Muscle layer of duodenum (tissue), 2 donors: Measurements from ENCODE around the gene TSKU.
A peak's percentile ranks its signal among the peaks of the same experiment; 100 is the strongest.

Source experiments
- H3K27ac ChIP-seq: one replicate; pipeline ENCODE4 v1.7.0; 2013; ENCODE audit warnings: mild to moderate bottlenecking, low read length
- H3K27me3 ChIP-seq: one replicate; pipeline ENCODE4 v1.7.0; 2013; ENCODE audit warnings: low read depth, mild to moderate bottlenecking, control low read depth, low read length
- H3K36me3 ChIP-seq, 2 donors: one replicate each; pipeline ENCODE4 v1.7.0; 2013; ENCODE audit warnings: low read length in 2 of 2, control low read depth in 1 of 2, mild to moderate bottlenecking in 1 of 2; ENCODE audit not compliant: insufficient read depth in 2 of 2, control insufficient read depth in 1 of 2
- H3K4me1 ChIP-seq, 2 donors: one replicate each; pipeline ENCODE4 v1.7.0; 2013; ENCODE audit warnings: low read length in 2 of 2, mild to moderate bottlenecking in 2 of 2, control low read depth in 1 of 2, moderate library complexity in 1 of 2; ENCODE audit not compliant: insufficient read depth in 2 of 2, control insufficient read depth in 1 of 2
- H3K4me3 ChIP-seq, 2 donors: one replicate each; pipeline ENCODE4 v1.7.0; 2013; ENCODE audit warnings: low read length in 2 of 2, low read depth in 1 of 2, mild to moderate bottlenecking in 1 of 2
- H3K9me3 ChIP-seq, 2 donors: one replicate each; pipeline ENCODE4 v1.7.0; 2013; ENCODE audit warnings: low read length in 2 of 2, control low read depth in 1 of 2, mild to moderate bottlenecking in 1 of 2; ENCODE audit not compliant: control insufficient read depth in 1 of 2
- donor health status: healthy.

Gene TSKU

DNA sequence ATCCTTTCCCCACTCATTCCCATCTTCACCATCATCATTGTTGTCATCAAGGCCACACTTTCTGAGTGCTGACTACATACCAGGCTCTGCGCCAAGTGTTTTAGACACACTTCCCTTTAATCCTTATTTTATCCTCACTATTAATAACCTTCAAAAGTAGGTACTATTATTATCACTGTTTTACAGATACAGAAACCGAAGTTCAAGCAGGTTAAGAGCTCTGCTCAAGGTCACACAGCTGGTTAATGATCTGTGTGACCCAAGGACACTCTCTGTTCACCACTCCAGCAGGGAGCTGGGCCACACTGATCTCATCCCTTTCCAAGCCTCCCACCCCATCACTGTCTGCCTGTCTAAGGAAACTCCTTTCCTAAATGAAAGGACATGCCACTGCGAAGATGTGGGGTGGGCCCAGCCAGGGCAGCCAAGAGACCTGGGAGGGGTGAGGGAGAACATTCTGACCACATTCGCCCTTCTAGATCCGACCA lies 17.2 kb upstream of the TSKU start:
- H3K27me3 ChIP-seq, result no peaks in the 10 kb centered on the region
- no peaks in the 10 kb centered on the region for H3K36me3 ChIP-seq
- H3K4me3 ChIP-seq, result no peak overlapping the region
- no peaks in the 10 kb centered on the region for H3K9me3 ChIP-seq
- H3K27ac ChIP-seq, result no peak overlapping the region
- peaks cover 16 to 28% of the 10 kb centered on the region in 2 donors for H3K4me1 ChIP-seq

- Histone ChIP-seq H3K4me1 (peaks cover 22 to 28% of the 10 kb centered on the region in 2 donors), H3K9me3 (no peaks in the 10 kb centered on the region), H3K4me3 (no peak overlapping the region), H3K36me3 (no peaks in the 10 kb centered on the region), H3K27me3 (no peaks in the 10 kb centered on the region), H3K27ac (no peak overlapping the region)
Observed at GRCh38 chr11:76766521-76766920, 16.6 kb upstream of the TSKU start.

DNA sequence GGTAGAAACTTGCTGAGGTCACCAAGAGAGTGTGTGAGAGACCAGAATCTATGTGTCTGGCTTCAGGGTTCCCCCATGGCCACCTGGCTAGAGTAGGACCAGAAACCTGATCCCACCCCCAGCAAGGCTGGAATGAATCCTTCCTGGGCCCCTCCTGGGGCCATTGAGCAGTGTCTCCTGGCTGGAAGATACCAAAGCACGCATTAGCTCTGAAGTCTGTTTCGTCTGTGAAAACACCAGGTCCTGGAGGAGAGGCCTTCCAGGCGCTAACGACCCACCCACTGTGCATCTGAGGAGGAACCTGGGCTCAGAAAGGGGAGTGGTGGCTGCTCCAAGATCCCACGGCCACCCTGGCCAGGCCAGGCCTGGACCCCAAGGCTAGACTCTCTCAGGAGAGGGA lies 15.5 kb upstream of the TSKU start:
- Histone ChIP-seq H3K4me3 (no peak overlapping the region), H3K36me3 (no peaks in the 10 kb centered on the region), H3K27ac (no peak overlapping the region), H3K27me3 (no peaks in the 10 kb centered on the region), H3K4me1 (peaks cover 25 to 30% of the 10 kb centered on the region in 2 donors), H3K9me3 (no peaks in the 10 kb centered on the region)

GRCh38 chr11:76768088-76768908 lies 14.9 kb upstream of the TSKU start:
- Histone ChIP-seq H3K4me3 (peak overlapping the region in 1 of 2 donors; percentile 17), H3K36me3 (no peaks in the 10 kb centered on the region), H3K9me3 (no peaks in the 10 kb centered on the region), H3K27ac (peak overlapping the region; percentile 62), H3K4me1 (peaks cover 29 to 32% of the 10 kb centered on the region in 2 donors), H3K27me3 (no peaks in the 10 kb centered on the region)

GRCh38 chr11:76768909-76769560 lies 14.1 kb upstream of the TSKU start:
- Histone ChIP-seq H3K4me1 (peaks cover 26 to 29% of the 10 kb centered on the region in 2 donors), H3K36me3 (no peaks in the 10 kb centered on the region), H3K4me3 (peak overlapping the region in 1 of 2 donors; percentile 17), H3K9me3 (no peaks in the 10 kb centered on the region), H3K27ac (peak overlapping the region; percentile 62), H3K27me3 (no peaks in the 10 kb centered on the region)

- H3K4me1 ChIP-seq, result peaks cover 26 to 29% of the 10 kb centered on the region in 2 donors
- peak overlapping the region; percentile 28 for H3K27ac ChIP-seq
- H3K4me3 ChIP-seq, result no peak overlapping the region
- no peaks in the 10 kb centered on the region for H3K9me3 ChIP-seq
- no peaks in the 10 kb centered on the region for H3K36me3 ChIP-seq
- no peaks in the 10 kb centered on the region for H3K27me3 ChIP-seq
Observed at GRCh38 chr11:76769645-76770586, 13.2 kb upstream of the TSKU start.

DNA sequence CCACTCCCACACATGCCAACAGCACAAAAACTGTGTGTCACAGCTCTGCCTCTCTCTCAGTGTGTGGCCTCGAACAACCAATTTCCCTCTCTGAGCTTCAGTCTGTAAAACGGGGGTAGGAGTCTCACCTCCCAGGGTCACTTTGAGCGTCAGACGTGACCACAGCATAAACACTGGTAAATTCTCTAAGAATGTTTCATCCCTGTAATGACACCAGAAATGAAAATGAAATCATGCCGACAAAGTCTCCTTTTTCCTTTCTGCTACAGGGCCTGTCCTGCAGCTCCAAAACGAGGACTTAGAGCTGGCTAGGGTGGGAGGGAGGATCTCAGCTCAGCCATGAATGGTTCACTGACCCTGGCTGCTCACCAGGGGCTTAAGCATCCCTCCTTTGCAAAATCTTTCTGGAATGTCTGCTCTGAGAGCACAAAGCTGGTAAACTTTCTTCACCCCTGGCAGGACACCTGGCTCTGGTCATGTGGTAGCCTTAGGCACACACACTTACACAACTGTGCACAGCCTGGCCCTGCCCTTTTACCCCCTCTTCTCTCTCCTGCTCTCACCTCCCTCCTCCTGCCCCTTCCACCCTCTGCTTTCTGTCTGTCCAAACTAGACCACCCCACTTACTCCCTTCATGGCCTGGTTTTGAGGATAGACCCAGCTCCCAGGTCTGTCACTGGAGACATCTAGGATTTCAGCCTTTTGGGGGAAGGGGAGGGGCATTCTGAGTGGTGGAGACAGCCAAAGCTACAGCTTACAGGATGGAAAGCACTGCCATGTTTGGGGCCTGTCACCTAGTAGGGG lies 12.3 kb upstream of the TSKU start:
- H3K4me1 ChIP-seq, result peaks cover 26 to 29% of the 10 kb centered on the region in 2 donors
- H3K36me3 ChIP-seq, result no peaks in the 10 kb centered on the region

DNA sequence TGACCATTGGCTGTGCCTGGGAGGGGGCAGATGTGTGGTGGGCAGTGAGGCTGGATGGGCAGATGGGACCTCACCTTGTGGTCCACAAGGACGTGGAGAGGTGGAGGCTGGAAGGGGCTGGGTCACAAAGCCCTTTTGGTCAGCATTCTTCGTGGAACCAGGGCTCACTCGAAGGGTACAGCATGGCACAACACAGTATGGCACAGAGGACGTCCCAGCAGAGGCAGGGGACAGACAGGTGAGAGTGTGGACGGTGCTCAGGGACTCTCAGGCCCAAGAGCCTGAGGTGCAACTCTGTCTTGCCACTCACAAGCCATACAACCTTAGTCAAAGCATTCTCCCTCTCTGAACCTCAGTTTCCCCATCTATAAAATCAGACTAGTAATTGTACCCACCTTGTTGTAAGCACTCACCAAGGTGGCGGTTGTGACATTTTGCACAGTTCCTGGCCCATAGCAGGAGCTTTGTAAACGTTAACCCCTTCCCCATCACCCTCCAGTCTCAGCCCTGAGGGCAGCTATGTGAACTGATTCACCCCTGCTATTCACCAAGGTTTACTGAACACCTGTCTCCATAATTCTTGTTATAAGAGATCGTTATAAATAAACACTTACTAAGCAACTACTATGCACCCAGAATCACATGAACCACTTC lies 11.6 kb upstream of the TSKU start:
- Histone ChIP-seq H3K4me3 (no peak overlapping the region), H3K4me1 (peaks cover 26 to 29% of the 10 kb centered on the region in 2 donors), H3K27me3 (no peaks in the 10 kb centered on the region), H3K27ac (peak overlapping the region; percentile 28), H3K36me3 (no peaks in the 10 kb centered on the region), H3K9me3 (peaks cover 0 to 2% of the 10 kb centered on the region in 2 donors)

More for the DNA sequence above, 12.3 kb upstream of the TSKU start:
- Histone ChIP-seq H3K27ac (peak overlapping the region; percentile 28), H3K9me3 (no peaks in the 10 kb centered on the region), H3K4me3 (no peak overlapping the region), H3K27me3 (no peaks in the 10 kb centered on the region)

DNA sequence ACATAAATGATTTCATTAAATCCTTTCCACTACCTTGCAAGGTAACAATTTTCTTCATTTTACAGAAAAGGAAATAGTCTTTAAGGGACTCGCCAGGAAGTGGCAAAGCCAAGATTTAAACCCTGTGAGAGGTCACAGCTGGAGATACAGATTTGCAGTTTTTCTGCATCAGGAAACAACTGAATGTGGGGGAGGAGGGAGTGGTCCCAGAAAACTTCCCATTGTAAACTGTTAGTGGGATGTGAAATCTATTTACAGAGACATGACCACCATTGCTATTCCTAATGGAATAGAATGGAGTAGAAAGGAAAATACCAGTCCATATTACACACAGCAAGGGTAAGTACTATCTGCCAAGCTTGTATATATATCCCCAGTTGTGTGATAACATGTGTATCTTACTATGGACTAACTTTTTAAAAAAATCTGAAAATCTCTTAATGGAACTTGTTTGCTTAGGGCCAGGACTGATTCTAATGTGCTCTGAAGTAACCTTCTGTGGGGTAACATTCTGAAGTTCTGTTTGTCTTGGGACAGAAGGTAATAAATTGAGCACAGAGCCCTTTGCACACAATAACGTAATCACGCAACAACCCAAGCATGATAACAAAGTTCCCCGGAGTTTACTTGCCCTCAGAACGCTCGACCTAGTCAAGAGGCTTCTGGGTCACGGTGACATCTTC lies 10.9 kb upstream of the TSKU start:
- H3K36me3 ChIP-seq, result no peaks in the 10 kb centered on the region
- no peak overlapping the region for H3K27ac ChIP-seq
- H3K9me3 ChIP-seq, result peaks cover 0 to 6% of the 10 kb centered on the region in 2 donors
- peaks cover 26 to 29% of the 10 kb centered on the region in 2 donors for H3K4me1 ChIP-seq
- H3K27me3 ChIP-seq, result no peaks in the 10 kb centered on the region
- H3K4me3 ChIP-seq, result no peak overlapping the region

DNA sequence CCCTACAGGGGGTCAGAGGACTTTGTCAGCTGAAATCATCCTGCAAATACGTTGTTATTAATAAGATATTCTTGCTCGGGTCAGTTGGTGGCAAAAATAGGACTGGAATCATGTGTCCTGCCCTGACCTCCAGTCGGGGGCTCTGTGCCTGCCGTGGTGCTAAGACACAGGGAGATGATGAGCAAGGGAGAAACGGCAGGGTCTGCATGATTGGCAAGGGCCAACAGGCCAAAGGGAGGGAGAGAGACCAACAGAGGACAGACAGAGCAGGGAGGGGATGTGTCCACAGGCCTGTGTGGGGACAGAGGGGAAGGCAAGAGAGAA lies 10.4 kb upstream of the TSKU start:
- Histone ChIP-seq H3K4me1 (peaks cover 22 to 26% of the 10 kb centered on the region in 2 donors), H3K4me3 (no peak overlapping the region), H3K27ac (no peak overlapping the region), H3K27me3 (no peaks in the 10 kb centered on the region), H3K9me3 (peaks cover 0 to 6% of the 10 kb centered on the region in 2 donors), H3K36me3 (no peaks in the 10 kb centered on the region)
